ENCODE data around the gene STARD10. TPM values are rescaled to one million over a fixed set of nuclear protein-coding genes. Genes with fewer than 3 reads are reported as not detected.
A peak's percentile ranks its signal among the peaks of the same experiment; 100 is the strongest.

The STARD10 gene, protein sequence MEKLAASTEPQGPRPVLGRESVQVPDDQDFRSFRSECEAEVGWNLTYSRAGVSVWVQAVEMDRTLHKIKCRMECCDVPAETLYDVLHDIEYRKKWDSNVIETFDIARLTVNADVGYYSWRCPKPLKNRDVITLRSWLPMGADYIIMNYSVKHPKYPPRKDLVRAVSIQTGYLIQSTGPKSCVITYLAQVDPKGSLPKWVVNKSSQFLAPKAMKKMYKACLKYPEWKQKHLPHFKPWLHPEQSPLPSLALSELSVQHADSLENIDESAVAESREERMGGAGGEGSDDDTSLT
- 0.91 and 15.1 TPM in 2 replicates for total RNA-seq (2014; rRNA removed; shearing (Covaris generic); ENCODE audit: low replicate concordance)

DNA sequence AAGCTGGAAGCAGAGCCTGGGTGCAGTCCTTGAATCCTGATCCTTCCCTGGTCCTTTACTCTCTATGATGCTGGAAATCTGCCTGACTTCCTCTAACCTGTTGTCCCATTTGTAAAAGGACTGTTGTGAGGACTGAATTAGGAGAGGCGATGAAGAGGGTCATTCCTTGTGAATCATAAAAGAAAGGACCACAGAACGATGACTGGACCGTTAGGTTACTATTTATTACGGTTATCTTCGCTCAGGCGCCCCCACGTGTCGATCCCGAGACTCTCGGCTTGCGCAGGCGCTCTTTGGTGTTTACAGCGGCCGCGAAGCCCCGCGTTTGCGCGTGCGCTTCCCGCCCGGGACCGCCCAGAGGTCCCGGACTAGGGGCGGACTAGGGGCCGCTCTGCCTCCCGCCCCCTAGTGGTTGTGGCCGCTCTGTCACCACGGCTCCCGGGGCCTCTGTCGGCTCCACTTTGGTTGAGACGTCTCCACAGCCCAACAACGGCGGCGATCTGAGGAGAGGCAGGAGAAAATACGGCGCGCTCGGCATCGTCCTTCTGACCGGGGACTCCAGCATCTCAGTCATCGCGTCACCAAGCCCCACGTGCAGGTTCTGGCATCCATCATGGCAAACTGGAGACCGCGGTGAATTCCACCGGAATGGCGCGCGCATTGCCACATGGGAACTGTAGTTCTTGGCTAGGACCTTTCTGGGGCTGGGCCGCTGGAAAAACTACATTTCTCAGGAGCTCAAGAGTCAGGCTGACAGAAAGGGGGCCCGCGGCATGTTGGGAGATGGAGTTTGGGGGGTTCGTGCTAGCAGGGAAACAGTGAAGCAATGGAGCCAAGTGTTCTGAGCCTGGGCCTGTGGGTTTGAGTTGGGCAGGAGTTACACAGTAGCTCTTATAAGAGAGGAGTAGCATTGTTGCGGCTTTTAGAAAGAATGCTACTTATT, at the start of gene STARD10:
TSS of gene STARD10 (minus strand) at position 623 of the 943 bp plus-strand sequence. CDS start 12,866 bp downstream, outside the sequence.
- peak; percentile 90 for DNase-seq
- no peaks in the 10 kb centered on the region for H3K27me3 ChIP-seq
- no peaks in the 10 kb centered on the region for H3K9me3 ChIP-seq
- H3K36me3 ChIP-seq = no peaks in the 10 kb centered on the region
- H3K4me3 ChIP-seq = peak within 1 kb of the TSS; percentile 63

DNA sequence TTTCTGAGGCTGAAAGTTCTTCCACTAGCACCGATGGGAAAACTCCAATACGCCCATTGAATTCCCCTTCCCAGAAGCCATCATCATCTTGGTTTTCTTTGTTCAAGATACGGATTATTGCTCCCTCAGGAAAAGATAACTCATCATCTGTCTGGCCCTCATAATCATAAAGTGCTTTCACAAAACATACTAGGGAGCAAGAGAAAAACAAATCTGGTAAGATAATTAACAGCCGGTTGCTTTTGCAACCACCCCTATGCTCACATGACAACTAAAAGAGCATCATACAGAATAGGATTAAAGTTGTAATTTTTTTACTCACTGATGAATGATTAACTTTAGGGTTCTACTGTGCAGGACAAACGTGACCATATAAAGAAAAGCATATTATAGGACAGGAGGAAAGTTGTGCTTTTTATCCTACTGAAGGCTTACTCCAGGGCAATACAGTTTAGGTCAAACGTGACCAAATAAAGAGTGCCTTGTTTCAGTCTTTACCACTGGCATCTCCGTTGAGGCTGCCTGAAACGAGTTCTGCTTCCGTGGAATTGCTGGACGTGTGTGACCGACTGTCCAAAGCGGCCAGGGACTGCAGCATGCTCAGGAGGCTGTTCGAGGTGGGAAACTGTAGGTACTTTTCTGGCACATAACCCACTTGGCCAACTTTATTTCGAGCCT, 48.9 kb upstream of the STARD10 start:
- no peaks in the 10 kb centered on the region for H3K9me3 ChIP-seq
- no peaks in the 10 kb centered on the region for H3K27me3 ChIP-seq
- peaks cover 9% of the 10 kb centered on the region; the same call in 1 of the 2 replicates for H3K36me3 ChIP-seq
- DNase-seq = no peak
- no peak overlapping the region for H3K4me3 ChIP-seq

DNA sequence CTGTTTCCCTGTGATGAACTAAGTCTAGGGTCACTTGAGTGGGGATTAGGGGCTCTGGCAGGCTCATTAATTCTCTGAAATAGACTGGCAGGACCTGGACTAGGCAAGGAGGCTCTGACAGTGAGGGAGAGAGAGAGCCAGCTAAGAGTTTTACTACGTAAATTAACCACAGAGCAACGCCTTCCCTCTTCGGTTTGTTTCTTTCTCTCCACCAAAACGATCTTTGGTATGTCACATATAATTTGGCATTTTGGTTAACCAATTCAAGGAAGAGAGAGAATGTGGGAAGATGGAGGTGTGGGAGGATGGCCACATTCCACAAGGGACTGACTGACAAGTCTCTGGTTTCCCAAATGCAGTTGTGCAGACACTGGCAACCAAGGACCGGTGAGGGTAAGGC, 48.3 kb upstream of the STARD10 start:
- Histone ChIP-seq H3K36me3 (peaks cover 9% of the 10 kb centered on the region; the same call in 1 of the 2 replicates), H3K9me3 (no peaks in the 10 kb centered on the region), H3K27me3 (no peaks in the 10 kb centered on the region), H3K4me3 (no peak overlapping the region)
- no peak for DNase-seq

DNA sequence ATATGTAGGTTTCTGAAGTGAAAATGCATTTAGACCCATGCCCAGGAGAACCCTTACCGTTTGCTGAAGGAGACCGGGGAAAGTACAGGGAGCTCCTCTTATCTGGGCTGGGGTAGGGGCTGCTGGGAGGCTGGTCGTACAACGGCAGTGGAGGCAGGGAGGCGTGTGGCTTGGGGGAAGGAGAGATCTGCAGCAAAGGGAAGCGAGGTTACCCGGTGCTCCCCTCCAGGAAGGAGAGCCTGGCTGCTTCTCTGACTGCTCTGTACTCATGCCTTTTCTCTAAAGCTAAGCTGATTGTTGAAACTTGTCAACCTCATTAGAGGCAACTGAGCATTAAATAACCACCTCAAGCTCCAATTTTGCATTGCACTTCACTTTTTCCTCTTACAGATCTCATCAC, 47.5 kb upstream of the STARD10 start:
- no peaks in the 10 kb centered on the region for H3K9me3 ChIP-seq
- no peaks in the 10 kb centered on the region for H3K27me3 ChIP-seq

DNA sequence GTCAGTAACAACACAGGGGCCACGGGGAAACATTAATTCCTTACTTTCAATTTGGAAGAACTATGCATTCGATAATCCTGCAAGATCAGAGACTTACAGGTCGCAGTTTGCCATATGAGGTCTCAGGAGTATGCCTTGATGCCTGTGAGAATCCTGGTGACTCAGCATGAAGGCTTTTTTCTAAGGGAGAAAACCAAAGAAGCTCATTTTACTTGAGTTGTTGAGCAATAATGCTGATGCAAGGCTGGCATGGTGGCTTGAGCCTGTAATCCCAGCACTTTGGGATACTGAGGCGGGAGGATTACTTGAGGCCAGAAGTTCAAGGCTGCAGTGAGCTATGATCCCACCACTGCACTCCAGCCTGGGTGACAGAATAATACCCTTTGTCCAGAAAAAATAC, 46.9 kb upstream of the STARD10 start:
- Histone ChIP-seq H3K27me3 (no peaks in the 10 kb centered on the region), H3K4me3 (no peak overlapping the region), H3K9me3 (no peaks in the 10 kb centered on the region), H3K36me3 (peaks cover 9% of the 10 kb centered on the region; the same call in 1 of the 2 replicates)
- no peak for DNase-seq

More for the DNA sequence above, 47.5 kb upstream of the STARD10 start:
- Histone ChIP-seq H3K4me3 (no peak overlapping the region), H3K36me3 (peaks cover 9% of the 10 kb centered on the region; the same call in 1 of the 2 replicates)
- no peak for DNase-seq

DNA sequence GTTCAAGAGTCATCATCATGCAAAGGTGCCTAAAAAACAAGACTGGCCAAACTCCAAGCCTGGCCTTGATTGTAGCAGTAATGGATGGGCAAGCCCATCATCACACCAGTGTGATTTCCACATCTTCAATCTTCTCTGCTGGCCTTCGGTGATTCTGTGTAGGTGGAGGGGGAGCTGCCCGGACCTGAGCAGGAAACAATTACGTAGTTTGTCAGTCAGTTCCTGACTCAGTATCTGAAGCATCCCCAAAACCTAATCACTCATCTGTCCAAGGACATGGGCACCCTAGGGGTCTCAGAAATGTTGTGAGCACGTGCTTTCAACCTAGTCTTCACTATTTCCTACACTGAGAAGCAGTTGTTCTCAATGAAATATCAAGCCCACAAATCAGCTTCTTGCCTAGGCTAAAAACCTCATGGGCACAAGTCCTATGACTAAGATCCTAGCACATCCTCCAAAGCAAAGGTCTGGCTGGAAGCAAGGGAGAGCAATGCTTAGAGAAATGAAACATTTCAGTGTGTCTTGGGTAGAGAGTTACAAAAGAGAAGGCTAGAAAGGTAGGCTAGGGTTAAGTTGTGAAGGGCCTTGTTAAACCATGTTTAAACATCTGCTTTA, 45.0 kb upstream of the STARD10 start:
- no peak for DNase-seq
- Histone ChIP-seq H3K4me3 (no peak overlapping the region), H3K27me3 (no peaks in the 10 kb centered on the region), H3K36me3 (peaks cover 9% of the 10 kb centered on the region; the same call in 1 of the 2 replicates), H3K9me3 (no peaks in the 10 kb centered on the region)

DNA sequence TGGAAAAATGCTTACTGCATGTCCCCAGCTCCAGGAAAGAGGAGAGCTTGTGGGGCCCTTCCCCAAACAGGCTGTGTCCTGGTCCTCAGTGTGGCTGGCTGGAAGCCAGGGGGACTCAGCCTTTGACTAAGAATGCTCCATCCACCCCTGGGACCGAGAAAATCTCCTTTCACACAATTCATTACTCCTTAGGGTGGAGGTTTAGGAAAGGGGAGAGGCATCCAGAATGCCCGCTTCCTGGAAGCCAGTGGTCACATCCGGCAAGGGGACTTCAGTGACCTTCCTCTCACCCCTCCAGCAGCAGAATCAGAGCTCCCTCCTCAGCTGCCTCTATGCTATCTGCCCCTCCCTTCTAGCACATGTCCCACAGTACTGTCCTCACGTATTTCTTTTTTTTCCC, 42.3 kb upstream of the STARD10 start:
- no peak for DNase-seq
- Histone ChIP-seq H3K9me3 (no peaks in the 10 kb centered on the region), H3K27me3 (no peaks in the 10 kb centered on the region), H3K4me3 (no peak overlapping the region), H3K36me3 (peaks cover 5% of the 10 kb centered on the region)

DNA sequence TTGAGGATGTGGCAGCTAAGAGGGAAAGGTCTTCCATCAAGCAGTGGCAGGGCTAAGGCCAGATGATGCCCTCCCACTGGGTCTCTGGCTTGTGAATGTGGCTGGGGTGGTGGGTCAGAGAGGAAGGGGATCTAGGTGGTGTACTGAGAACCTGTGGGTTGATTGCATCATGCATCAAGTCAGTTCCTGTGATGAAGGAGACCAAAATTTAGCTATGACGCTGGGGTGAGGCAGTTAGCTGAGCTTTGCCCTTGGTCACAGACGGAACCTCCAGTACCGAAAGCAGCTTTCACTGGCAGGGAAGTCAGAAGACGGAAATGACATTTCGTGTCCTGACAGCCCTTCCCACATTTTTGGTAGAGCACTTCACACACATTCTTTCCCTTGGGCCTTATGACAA, 41.1 kb upstream of the STARD10 start:
- no peaks in the 10 kb centered on the region for H3K9me3 ChIP-seq
- no peaks in the 10 kb centered on the region for H3K27me3 ChIP-seq
- no peak overlapping the region for H3K4me3 ChIP-seq
- H3K36me3 ChIP-seq = peaks cover 5% of the 10 kb centered on the region
- DNase-seq = no peak

DNA sequence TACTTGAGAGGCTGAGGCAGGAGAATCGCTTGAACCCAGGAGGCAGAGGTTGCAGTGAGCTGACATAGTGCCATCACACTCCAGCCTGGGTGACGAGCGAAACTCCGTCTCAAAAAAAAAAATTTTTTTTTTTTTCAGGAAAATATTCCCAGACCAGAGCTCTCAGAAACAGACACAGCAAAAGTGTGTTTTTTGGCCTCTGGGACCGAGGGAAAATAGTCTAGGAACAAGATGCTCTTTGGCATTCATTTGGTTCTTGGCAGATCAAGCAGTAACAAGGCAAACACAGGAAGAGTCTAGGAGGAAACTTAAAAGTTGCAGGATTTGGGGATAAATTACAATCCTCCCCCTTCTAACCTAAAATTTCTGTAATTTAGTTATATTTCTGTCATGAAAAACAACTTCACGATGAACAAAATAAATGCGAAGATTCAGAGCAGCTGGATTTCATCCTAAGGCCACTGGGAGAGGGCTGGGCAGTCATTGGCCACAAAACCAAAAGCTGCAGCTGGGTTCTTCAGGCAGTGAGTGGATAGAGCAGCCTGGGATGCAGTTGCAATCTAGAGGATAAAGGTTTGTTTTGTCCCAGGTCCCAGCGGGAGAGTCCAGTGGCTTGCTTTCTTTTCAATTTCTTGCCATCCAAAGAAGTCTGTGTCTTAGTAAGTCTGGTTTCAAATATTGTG, 40.1 kb upstream of the STARD10 start:
- DNase-seq = no peak
- Histone ChIP-seq H3K9me3 (no peaks in the 10 kb centered on the region), H3K27me3 (no peaks in the 10 kb centered on the region), H3K36me3 (peaks cover 3% of the 10 kb centered on the region), H3K4me3 (no peak overlapping the region)

DNA sequence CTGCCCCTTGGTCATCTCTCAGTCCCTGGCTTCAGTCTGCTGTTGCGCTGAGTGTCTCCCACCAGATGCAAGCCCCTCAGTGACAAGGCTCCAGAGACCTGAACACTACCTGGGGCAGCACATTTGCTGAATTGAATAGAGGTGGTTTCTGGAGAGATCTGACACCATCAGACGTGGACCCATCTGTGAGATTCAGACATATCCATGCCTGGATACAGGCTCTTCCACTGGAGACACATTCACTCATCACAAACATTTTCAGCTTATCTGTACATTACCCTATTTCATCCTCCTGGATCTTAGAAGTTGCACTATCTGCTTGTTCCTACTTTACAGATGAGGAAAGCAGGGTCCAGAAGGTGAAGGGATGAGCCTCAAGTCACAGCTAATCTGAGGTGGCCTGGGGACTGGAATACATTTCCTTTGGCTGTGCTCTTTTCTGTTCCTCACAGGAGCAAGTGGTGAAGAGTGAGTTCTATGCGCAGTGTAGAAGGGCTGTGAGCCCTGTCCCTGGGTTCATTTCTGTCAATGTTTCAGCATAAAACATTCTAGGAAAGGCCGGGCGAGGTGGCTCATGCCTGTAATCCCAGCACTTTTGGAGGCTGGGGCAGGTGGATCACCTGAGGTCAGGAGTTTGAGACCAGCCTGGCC, 39.4 kb upstream of the STARD10 start:
- Histone ChIP-seq H3K27me3 (no peaks in the 10 kb centered on the region), H3K36me3 (peaks cover 3% of the 10 kb centered on the region), H3K9me3 (no peaks in the 10 kb centered on the region), H3K4me3 (no peak overlapping the region)
- DNase-seq = no peak

DNA sequence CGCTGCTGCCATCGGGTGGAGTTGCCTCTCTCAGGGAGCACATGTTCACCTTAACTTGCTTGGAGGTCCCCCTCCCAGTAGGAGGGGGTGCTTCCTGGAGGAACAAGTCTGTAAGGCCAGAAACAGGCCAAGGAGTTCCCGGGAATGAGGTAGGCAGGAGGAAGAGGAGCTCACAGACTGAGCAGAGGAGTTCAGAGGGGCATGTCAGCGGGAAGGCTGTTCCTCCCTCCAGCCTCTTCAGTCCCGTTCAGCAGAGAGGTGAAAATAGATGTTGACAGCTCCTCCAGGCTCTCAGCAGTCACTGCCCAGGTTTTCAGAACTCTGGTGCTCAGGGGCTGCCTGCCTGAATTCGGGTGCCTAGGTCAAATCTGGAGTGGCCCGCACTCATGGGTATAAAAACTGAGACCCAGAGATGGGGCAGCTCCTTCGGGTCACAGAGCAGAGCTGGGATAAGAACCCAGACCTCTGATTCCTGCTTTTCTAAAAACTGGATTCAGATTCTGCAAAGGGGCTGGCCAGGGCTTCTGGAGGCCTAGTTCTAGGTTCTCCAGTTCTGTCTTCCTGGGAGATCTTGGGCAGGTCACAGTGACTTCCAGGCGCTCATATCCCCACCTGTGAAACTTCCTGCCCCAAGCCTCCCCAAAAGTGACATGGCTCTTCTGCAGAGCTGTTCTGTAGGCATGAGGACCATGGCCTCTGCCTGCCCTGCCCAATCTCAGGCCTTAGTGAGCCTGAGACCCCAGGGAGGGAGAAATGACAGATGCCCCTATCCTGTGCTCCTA, 38.6 kb upstream of the STARD10 start:
- no peak overlapping the region for H3K4me3 ChIP-seq
- DNase-seq = no peak
- H3K36me3 ChIP-seq = peaks cover 3% of the 10 kb centered on the region
- no peaks in the 10 kb centered on the region for H3K27me3 ChIP-seq
- H3K9me3 ChIP-seq = no peaks in the 10 kb centered on the region

DNA sequence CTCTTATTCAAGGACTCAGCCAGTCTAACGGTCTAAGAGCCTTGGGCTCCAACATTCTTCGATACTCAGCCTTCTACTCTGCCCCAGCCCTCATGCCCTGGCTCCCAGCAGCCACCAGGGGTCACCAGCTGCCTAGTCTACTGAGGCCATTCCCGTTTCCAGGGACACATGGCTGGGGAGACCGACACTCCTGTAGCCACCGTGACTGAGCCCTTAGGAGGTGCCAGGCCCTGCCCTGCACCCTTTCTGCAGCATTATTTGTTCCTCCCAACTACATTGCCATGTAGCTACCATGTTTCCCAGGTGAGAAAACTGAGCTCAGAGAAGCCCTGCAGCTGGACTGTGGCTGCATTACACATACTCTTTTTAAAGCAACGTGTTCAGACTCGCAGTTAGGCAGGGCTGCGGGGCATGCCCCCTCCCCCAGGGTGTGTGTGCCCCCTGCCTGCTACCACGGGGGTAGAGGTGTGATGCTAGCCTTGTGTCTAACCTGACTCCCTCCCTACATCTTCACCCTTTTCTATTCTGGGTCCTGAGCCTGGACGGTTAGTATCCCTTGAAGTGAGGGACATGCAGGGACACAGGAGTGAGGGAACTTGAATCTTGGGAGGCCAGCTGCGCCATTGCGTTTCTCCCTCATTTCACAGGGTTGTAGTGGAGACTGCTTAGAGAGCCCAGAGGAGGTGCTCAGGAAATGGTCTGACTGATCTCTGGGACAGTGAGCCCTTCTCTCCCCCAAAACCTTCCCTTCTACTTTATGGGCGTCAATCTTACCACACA, 37.9 kb upstream of the STARD10 start:
- peak; percentile 66 for DNase-seq
- Histone ChIP-seq H3K36me3 (peaks cover 3% of the 10 kb centered on the region), H3K27me3 (no peaks in the 10 kb centered on the region), H3K9me3 (no peaks in the 10 kb centered on the region), H3K4me3 (no peak overlapping the region)

DNA sequence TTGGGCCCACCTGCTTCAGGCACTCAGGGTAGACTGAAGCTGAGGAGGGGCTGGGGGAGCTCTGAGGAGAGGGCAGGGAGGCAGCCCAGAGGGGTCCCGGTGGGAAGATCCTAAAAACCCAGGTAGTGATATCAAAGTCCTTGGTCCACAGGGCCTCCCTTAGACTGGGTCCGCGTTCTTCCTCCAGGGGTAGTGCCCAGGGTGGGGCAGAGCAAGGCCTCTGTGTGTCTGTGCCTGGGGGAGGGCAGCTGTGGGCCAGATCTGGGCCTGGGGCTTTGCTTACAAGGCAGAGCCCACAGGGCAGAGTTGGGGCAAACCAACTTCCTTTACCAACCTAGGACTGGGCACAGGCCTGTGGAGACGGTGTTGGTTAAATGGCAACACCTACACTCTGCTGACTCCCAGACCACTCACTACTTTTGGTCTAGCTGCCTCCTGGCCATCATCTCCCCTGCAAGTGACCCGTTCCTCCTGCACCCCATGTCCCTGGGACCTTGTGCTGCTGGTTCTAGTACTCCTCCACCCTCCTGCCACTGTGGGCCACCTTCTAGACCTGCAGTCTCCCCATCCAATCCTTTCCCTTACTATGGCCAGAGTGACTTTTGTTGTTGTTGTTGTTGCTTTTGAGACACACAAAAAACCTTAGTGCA, 36.2 kb upstream of the STARD10 start:
- H3K36me3 ChIP-seq = peaks cover 3% of the 10 kb centered on the region
- no peak for DNase-seq
- H3K4me3 ChIP-seq = no peak overlapping the region
- no peaks in the 10 kb centered on the region for H3K9me3 ChIP-seq
- H3K27me3 ChIP-seq = no peaks in the 10 kb centered on the region

DNA sequence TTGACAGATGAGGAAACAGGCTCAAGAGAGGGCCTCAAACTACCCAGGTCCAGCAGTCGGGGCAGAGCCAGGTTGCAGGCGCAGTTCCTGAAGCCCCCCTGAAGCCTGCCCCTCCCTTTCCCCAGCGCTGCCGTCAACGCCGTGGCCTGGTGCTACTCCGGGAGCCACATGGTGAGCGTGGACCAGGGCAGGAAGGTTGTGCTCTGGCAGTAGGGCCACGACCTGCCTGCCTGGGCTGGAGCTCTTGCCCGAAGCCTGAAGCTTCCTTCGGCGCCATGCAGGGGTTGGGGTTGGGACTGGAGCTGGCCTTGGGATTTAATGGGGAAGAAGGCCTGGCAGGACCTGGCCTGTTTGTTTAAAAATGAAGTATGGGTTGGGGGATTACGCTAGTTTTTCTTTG, 35.3 kb upstream of the STARD10 start:
- no peaks in the 10 kb centered on the region for H3K9me3 ChIP-seq
- H3K4me3 ChIP-seq = no peak overlapping the region
- peaks cover 3% of the 10 kb centered on the region for H3K36me3 ChIP-seq
- no peaks in the 10 kb centered on the region for H3K27me3 ChIP-seq
- DNase-seq = no peak
